GM18508 (cell line): ENCODE data around the gene CEMP1.

Source experiments
- ATAC-seq: cut with Tn5 transposase; IDR thresholded peaks from one replicate; pipeline ENCODE4 v1.9.1; 2021; ENCODE audit warnings: moderate number of reproducible peaks; ENCODE audit not compliant: insufficient read depth, unreplicated experiment

CEMP1 gene

DNA sequence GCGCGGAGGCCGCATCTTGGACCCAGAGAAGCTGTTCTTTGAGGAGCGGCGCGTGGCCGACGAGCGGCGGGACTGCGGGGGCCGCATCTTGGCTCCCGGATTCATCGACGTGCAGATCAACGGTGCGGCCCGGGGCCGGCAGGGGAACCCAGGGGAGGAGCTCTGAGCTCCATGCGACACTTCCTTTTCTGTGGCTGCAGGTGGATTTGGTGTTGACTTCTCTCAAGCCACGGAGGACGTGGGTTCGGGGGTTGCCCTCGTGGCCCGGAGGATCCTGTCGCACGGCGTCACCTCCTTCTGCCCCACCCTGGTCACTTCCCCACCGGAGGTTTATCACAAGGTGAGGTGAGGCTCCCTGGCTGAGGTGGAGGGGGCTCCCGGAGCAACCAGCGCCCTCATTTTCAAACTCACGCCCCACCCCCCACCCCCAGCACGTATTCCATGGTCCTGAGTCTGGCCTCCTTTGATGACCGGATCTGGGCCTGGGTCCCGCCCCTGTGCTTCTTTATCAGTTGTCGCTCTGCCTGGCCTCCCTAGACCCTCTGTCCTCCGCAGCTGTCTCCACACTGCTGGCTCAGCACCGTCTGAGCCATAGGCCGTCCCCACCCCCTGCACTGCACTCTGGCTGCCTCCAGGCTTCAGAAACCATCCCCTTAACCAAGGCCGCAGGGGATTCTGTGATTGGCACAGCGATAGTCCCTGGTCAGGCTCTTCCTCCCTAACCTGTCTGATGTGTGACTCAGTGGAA is 10.2 kb downstream of the CEMP1 start:
- no peak for ATAC-seq

DNA sequence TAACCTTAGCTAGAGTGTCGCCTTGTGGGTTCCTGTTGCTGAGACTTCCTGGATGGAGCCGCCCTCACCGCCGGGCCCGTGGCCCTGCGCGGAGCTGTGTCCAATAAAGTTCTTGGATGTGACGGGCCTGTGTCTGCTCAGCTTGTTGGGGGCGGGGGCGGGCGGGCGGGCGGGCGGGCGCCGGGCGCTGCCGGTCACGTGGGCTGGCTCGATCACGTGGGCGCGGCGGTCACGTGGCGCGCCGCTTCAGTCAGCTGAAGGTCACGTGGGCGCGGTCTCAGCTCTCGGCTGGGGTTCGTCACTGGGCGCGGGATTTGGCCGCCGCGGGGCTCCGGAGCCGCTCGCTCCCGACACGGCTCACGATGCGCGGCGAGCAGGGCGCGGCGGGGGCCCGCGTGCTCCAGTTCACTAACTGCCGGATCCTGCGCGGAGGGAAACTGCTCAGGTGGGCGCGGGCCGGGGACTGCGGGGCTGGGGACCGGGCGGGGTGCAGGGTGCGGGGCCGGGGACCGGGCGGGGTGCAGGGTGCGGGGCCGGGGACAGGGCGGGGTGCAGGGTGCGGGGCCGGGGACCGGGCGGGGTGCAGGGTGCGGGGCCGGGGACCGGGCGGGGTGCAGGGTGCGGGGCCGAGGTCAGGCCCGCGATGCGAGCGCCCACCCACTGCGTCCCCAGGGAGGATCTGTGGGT is 11.0 kb downstream of the CEMP1 start, which contains the start of gene AMDHD2:
Gene AMDHD2 (plus strand): TSS at position 275 of the 687 bp plus-strand sequence. CDS start 88 bp downstream, at position 363.
- ATAC-seq, result no peak

DNA sequence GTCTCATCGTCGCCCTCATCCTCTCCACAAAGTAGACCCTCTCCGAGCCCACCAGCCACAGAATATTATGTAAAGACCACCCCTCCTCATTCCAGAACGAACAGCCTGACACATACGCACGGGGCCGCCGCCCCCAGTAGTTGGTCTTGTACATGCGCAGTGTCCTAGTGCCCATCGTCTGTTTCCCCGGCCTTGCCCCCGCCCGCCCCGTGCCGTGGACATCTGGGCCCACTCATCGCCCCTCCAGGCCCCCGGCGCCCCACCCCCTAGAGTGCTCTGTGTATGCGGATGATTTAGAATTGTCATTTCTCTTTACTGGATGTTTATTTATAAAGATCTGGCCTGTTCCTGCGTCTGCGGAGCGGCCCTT is 11.5 kb downstream of the CEMP1 start:
- ATAC-seq, result no peak

DNA sequence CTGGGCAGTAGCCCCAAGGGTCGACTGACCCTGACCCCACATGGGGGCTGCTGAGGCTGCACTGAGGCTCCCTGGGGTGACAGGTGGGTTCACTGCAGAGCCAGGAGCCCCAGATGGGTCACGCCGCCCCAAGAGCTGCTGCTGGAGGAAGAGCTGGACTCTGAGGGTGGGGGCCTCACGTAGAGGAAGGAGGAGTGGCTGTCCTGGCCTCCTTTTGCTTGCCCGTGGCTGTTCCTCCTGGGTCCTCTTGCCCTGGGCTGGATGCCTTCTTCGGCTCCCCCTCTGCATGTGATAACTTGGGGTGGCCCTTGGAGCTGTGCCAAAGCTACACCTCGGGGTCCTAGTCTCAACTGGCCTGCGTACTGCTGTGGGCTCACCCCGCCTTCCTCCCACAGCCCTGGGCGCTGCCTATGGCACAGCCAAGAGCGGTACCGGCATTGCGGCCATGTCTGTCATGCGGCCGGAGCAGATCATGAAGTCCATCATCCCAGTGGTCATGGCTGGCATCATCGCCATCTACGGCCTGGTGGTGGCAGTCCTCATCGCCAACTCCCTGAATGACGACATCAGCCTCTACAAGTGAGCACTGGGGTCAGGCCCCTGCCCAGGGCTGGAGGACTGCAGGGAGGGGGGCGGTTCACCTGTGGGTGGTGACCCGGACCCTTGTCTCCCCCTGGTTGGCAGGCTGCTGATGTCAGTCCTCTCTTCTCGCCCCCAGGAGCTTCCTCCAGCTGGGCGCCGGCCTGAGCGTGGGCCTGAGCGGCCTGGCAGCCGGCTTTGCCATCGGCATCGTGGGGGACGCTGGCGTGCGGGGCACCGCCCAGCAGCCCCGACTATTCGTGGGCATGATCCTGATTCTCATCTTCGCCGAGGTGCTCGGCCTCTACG is 12.1 kb downstream of the CEMP1 start:
- no peak for ATAC-seq

DNA sequence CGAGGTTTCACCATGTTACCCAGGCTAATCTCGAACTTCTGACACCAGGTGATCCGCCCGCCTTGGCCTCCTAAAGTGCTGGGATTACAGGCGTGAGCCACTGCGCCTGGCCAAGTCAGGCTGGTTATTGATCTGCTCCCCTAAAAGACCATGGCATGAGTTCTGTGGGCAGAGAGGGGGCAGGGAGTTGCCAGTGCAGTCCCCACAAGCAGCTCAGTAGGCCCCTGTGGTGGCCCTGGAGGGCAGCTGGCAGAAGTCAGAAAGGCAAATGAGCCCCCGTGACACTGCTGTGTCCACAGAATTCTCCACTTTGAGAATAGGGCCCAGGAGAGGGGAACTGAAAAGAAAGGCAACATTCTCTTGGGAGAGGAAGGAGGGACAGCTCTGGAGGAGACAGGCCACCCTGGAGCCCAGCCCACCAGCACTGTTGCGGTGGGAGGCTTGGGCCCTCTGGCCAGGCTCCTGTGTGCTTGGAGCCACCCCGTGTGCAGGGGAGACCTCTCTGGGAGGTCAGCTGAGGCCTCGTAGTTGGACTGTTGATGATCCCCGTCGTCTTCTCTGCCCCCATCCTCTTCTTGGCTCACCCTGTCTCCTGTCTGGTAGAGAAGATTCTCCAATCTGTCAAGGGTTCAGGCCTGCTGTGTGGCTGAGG is 13.1 kb downstream of the CEMP1 start:
- no peak for ATAC-seq

DNA sequence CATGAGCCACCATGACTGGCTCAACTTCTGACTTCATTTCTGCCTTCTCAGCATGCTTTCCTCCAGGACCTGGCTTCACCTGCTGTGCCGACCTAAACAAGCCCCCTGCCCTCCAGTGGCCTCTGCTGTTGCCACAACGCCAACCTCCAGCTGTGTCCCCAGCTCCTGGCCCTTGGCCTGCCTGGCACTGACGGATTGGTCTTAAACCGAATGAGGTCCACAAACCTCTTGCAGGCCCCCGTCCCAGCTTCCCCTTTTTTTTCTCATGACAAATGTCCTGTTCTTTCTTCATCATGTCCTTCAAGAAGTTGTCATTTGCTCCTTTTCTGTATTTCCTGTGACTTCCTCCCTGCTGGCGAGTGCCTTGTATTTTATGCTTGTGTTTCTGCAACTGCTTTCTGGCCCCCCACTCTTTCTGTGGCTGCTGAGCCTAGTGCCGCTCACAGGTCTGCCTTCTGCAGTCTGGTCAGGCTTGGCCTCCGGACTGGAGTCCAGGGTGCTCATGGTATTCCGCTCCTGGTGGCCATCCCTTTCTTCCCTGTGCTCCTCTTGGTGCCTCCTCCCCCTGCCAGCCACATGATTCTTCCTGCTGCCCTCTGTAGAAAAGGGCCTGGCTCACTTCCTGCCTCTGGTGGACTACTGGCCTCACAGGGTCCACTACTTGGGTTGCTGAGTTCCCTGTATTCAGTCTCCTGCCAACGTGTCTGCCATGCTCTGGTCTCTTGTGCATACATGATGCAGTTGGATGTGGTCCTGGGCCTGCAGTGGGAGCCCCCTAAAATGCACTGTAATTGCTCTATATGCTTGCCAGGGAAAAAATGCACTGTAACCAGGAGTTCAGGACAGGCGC is 14.6 kb downstream of the CEMP1 start:
- ATAC-seq, result no peak

DNA sequence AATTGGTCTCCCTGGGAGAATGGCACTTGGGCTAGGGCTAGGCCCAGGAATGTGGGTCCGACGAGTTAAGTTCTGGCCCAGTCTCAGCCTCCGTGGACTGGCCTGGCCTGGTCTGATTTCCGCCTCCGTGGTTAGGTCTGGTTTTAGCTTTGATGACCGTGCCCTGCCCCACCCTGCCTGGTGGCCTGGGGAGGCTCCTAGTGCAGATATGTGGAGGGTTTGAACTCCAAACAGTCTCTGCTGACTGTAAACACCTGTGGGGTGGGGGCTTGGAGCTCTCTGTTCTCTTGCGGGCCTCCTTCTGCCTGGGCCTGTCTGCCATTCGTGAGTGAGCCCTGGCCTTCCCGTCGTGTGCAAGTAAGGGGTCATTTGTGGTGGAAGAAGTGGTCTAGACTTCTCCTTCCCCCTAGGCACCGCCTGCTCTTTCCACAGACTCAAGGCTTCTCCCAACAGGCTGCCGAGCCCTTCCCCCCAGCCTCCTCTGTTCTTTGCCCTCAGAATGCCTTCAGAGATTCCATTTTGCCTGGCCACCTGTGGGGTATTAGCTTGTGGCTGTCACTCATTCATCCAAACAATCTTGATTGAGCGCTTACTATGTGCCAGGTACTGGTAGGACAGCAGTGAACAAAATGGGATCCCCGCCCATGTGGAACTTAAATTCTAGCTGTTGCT is 15.9 kb downstream of the CEMP1 start:
- ATAC-seq, result no peak

DNA sequence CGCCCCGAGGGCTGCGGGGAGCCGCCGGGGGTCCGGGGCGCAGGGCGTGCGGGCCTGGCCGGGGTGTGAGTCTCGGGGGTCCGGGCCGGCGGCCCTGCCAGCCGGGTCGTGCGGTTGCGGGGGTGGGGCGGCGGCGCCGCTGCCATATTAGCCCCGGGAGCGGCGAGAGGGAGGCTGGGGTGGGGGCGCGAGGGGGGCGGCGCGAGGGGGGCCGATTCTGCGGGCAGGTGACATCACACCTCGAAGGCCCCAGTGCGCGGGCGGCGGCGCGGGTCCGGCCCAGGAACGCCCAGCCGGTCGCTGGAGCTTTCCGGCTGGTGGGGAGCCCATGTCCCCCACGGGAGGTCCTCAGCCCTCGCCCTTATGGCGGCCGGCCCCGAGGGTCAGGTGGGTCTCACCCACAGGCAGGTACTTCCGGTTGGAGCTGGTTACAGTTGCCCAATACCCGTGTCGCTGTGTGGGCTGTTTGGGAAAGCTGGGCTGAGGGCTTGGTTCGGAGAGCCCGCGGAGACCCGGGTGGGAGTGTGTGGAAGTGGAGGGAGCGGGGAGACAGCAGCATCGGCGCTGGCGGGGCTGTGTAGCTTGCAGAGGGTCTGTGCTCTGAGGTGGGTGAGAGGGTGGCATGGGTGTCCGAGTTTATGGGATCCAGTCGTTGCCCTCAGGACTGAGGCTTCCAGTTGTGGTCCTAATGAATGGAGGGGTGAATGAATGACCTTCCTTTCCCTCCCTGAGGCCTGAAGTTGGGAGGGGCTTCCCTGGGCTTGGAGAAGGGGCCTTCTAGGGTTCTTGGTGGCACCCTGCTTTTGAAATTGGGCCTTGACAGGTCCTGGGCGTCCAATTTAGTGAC is 16.7 kb downstream of the CEMP1 start:
- ATAC-seq, result no peak

DNA sequence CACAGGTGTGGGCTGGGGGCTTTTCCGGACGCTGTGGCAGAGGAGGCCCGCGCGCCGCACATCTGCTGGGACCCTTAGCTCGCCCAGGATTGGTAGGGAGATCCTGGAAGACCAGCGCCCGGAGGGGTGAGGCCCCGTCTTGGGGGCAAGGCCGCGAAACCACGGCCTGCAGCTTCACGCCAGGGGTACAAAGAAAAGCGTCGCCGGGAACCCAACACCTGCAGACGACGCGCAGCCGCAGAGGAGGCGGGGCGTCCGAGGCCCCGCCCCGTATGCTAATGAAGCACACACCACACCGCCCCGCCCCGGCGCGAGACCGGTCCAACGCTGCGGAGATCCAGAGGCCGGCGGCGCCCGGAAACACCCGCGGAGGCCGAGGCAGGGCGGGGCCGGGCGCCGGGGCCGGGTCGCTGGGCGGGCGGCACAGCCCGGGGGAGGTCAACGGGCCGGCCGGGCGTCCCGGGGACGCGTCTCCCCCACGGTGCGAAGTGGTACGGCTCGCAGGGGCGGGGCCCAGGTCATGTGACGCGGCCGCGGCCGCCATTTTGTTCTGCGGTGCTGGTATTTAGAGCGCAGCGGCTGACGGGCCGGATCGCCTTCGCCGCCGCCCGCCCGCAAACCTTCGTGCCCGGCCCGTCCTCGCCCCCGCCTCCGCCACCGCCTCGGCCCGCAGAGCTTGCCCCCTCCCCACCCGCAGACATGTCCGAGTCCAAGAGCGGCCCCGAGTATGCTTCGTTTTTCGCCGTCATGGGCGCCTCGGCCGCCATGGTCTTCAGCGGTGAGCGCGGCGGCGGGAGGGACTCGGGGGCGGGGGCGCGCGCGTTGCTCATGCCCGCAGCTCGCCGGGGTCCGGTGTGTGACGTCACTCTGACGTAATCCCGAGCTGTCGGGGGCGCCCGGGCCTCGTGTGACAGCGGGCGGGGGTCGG is 17.5 kb downstream of the CEMP1 start, which contains the start of gene ATP6V0C:
Gene ATP6V0C (plus strand): TSS at position 548 of the 928 bp plus-strand sequence. CDS start 152 bp downstream, at position 700.
- ATAC-seq, result peak; percentile 34

DNA sequence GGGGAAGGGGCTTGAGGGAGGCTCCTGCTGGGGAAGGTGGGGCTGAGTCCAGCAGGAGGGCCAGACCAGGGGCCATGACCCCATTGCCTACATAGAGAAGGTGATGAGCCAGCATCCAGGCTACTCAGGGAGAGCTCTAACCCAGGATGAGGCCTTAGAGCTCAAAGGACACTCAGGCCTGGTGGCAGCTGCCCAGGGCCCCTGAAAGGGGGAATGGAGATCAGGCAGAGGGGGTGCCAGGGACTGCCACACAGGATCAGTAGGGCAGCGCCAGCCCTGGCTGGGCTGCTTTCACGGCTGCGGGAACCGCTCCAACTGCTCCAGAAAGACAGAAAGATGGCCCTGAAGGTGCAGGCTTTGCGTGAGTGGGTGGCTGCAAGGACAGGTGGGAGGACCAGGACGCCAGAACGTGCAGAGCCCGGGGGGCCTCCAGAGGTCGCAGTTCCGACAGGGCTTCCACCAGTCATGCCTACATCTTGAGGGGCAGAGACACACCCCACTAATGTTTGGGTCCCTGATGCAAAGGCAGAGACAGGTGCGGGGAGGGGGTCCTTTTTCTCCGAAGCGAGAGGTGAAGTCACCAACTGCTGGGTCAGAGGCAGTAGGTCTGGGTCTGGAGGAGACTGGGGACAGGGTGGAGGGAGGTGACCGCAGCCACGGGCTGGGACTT is 18.3 kb downstream of the CEMP1 start:
- ATAC-seq, result no peak

DNA sequence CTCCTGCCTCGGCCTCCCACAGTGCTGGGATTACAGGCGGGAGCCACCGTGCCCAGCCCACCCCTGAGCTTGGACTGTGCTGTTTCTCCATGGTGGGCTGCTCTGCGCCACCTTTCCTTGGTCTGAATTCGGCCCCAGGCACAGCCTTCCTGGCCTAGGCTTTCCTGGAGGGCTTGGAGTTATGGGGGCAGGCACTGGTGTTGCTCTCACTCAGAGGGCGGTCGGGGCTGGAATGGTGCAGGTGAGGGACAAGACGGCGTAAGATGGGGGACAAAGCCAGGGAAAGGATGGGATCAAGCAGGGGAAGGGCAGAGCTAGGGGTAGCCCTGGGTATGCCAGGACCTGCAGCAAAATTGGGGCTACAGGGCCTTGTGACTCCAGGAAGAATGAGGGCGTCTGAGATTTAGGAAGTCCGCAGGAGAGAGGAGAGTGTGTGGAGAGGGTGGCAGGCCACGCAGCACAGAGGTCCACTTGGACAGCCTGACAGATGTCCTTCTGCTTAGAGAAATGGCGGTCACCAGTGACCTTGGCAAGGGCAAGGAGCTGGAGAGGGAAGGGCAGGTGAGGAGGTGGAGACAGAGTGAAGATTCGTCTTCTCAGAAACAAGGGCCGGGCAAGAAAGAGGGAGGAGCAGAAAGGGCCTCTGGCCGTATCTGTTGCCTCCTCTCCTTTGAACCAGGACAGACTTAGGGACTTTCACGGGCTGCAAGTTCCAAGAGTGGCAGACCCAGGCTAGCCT is 19.0 kb downstream of the CEMP1 start:
- ATAC-seq, result no peak

DNA sequence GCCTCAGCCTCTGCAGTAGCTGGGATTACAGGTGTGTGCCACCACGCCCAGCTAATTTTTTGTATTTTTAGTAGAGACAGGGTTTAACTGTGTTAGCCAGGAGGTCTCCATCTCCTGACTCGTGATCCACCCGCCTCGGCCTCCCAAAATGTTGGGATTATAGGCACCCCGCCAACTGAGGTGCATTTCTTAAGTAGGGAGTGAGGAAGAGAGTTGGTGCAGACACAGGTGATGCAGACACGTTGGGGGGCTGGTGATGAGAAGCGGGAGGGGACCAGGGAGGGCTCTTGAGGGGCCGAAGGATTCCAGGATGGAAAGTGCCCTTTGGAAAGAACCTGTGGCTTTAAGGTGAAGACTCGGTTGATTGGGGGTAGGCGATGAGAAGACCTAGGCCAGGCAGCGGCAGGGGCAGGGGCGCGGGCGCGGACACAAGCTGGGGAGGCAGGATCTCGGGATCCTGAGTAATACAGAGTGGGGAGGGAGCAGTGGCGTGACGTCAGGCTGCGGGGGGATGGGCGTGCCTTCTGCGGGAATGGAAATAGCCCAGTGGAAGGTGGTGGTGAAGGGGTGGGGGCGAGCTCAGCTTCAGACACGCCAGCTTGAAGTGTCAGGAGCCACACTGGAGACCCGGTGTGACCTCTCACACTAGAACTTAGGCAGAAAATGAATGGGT is 19.9 kb downstream of the CEMP1 start:
- ATAC-seq, result no peak

DNA sequence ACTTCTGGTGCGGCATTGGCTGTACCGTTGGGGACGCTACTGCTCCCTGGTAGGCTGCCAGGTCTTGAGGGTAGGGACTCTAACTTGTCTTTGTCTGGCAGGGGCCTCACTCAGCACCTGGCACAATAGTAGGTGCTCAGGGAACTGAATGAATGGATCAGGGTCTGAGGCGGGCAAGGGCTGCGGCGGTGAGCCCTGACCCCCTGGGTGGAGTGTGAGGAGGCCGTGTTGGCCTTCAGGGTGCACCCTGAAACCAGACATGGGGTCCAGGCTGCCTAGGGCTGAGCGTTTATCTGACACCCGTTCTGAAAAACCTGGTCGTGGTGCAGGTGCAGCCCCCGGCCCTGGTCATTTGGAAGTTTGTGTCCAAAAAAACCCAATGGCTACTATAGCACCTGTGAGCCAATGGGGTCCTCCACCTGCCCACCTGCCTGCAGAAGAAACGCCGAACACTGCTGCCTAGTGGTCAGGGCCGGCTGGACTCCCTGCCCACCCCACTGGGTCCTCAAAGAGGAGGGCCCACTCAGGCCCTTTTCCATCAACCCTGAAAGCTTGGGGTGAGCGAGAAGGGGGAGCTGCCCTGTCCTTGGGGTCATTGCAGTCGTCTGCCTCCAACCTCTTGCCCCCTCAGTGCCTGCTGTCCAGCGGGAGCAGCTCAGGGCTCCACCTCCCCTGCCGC is 22.3 kb downstream of the CEMP1 start:
- no peak for ATAC-seq

DNA sequence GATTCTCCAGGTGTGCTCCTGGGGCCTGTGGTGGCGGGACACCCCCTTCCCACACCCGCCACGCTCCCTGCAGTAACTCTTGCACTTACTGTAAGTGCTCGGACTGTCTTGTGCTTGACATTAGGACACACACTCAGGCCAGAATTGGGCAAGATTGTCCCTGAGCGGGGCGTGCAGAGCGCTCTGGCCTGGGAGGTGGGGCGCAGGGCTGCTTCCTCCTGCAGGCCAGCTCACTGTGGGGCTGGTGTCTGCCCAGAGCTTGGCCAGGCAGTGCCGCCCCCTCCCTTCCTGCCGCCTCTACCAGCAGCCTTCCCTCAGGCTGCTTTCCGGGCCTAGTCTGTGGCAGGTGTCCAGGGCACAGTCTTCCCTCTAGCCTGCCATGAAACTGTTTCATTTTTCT is 23.5 kb downstream of the CEMP1 start:
- ATAC-seq, result no peak
